Esophagus squamous epithelium (tissue), 4 donors: Measurements from ENCODE around the gene MRPS10.

Experiments
- CTCF ChIP-seq, 6 experiments: fragments of 450-650 bp in 4 of 6; fragments of 200-600 bp in 2 of 6; sonication (generic) in 2 of 6; IDR thresholded peaks; one replicate each; pipeline ENCODE4 v1.5.1; 2016 to 2019; ENCODE audit warnings: antibody characterized with exemption in 6 of 6, mild to moderate bottlenecking in 4 of 6, moderate library complexity in 4 of 6
- POLR2A ChIP-seq, 4 donors: fragments of 450-650 bp; IDR thresholded peaks; one replicate each; pipeline ENCODE4 v1.6.1; 2017; ENCODE audit warnings: antibody characterized with exemption in 4 of 4, mild to moderate bottlenecking in 4 of 4, moderate library complexity in 3 of 4

- TF ChIP-seq CTCF (IDR thresholded peaks at IDR 0.05): no peak
- TF ChIP-seq POLR2A (IDR thresholded peaks at IDR 0.05): no peak
These were observed 7.1 kb downstream of the MRPS10 start for GRCh38 chr6:42210551-42210950.
